Measurements from ENCODE around the gene C20orf96. TPM values are rescaled to one million over a fixed set of nuclear protein-coding genes. Genes with fewer than 3 reads are reported as not detected.

C20orf96 gene
- polyA plus RNA-seq, 1 donor from 2014 or later: 10.9 TPM

DNA sequence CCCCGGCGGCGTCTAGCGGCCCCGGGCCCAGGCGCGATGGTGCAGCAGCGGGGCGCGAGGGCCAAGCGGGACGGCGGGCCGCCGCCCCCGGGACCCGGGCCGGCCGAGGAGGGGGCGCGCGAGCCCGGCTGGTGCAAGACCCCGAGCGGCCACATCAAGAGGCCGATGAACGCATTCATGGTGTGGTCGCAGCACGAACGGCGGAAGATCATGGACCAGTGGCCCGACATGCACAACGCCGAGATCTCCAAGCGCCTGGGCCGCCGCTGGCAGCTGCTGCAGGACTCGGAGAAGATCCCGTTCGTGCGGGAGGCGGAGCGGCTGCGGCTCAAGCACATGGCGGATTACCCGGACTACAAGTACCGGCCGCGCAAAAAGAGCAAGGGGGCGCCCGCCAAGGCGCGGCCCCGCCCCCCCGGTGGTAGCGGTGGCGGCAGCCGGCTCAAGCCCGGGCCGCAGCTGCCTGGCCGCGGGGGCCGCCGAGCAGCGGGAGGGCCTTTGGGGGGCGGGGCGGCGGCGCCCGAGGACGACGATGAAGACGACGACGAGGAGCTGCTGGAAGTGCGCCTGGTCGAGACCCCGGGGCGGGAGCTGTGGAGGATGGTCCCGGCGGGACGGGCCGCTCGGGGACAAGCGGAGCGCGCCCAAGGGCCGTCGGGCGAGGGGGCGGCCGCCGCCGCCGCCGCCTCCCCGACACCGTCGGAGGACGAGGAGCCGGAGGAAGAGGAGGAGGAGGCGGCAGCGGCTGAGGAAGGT lies 35.5 kb upstream of the C20orf96 start:
- peak overlapping the region; percentile 98 for H3K4me3 ChIP-seq (ENCODE audit: low read length)
- H3K9me3 ChIP-seq (ENCODE audit: low read length): no peaks in the 10 kb centered on the region
- no peak overlapping the region for H2AFZ ChIP-seq (ENCODE audit: low read depth, low read length)
- TF ChIP-seq SMC3 (conservative IDR thresholded peaks at IDR 0.05; ENCODE audit: poor library complexity) (peak; percentile 9), TAF1 (IDR thresholded peaks at IDR 0.05; ENCODE audit: low read depth) (no peak), MXI1 (conservative IDR thresholded peaks at IDR 0.05; ENCODE audit: poor library complexity, severe bottlenecking) (peak; percentile 73)
- H3K4me2 ChIP-seq (ENCODE audit: low read length): no peak overlapping the region
- H3K36me3 ChIP-seq (ENCODE audit: insufficient read depth, low read length): no peaks in the 10 kb centered on the region
- H3K27me3 ChIP-seq (ENCODE audit: insufficient read depth, low read depth, low read length): no peaks in the 10 kb centered on the region
- peak overlapping the region; percentile 94 for H3K9ac ChIP-seq (ENCODE audit: low read length)
- peaks cover 13% of the 10 kb centered on the region for H3F3A ChIP-seq (ENCODE audit: insufficient read depth, low read length, poor library complexity, severe bottlenecking)
- peaks cover 17% of the 10 kb centered on the region for H3K79me2 ChIP-seq (replicated peaks; ENCODE audit: insufficient read depth, low read length)
- H4K20me1 ChIP-seq (ENCODE audit: insufficient read depth): peaks cover 17% of the 10 kb centered on the region
- no peaks in the 10 kb centered on the region for H3K9me2 ChIP-seq (ENCODE audit: insufficient read depth, low read length)
- H3K27ac ChIP-seq (ENCODE audit: low read length): peak overlapping the region; percentile 91

DNA sequence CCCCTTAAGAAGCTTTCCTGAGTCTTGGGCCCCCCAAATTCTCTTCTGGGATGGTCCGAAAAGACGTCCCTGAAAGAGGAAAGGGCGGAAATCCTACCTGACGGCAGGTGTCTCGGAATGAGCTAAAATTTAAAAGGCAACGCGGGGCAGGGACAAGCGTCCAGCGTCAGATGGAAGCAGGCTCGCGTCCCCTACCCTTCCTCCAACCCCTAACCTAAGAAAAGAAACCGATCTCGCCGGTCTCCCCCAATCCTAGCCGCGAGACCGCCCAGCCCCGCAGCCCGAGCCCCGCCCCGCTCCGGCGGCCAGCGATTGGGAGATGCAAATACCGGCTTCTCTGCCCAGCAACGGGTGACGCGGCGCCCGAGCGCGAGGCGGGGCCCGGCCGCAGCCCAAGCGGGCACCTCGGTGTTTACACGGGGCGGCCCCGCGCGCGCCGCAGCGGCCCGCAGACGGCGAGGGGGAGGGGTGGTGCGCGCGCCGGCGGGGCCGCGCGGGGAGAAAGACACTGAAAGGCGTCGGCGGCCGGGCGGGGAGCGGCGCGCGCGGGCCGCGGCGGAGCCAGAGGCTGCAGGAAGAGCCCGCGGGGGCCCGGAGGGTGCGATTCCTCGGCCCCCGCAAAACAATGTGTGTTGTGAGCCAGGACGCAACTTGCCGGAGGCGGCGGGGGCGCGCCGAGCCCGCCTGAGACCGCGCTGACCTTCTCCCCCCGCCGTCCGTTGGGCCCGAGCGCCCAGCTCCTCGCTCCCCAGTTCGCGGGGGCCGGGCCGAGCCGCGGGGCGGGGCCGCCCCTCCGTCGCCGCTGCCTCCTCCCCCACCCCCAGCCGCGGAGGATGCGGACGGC lies 34.7 kb upstream of the C20orf96 start, which contains the start of gene SOX12:
TSS of gene SOX12 (plus strand) at position 508 of the 844 bp plus-strand sequence. CDS start 373 bp downstream, outside the sequence.
- TF ChIP-seq EP300 (conservative IDR thresholded peaks at IDR 0.05; ENCODE audit: poor library complexity, severe bottlenecking) (peak; percentile 88), SMC3 (conservative IDR thresholded peaks at IDR 0.05; ENCODE audit: poor library complexity) (peak; percentile 13), RAD21 (conservative IDR thresholded peaks at IDR 0.05) (no peak), TAF1 (IDR thresholded peaks at IDR 0.05; ENCODE audit: low read depth) (peak; percentile 46), POLR2AphosphoS5 (IDR thresholded peaks at IDR 0.05) (peak; percentile 75)
- TF ChIP-seq, protein P1, sequence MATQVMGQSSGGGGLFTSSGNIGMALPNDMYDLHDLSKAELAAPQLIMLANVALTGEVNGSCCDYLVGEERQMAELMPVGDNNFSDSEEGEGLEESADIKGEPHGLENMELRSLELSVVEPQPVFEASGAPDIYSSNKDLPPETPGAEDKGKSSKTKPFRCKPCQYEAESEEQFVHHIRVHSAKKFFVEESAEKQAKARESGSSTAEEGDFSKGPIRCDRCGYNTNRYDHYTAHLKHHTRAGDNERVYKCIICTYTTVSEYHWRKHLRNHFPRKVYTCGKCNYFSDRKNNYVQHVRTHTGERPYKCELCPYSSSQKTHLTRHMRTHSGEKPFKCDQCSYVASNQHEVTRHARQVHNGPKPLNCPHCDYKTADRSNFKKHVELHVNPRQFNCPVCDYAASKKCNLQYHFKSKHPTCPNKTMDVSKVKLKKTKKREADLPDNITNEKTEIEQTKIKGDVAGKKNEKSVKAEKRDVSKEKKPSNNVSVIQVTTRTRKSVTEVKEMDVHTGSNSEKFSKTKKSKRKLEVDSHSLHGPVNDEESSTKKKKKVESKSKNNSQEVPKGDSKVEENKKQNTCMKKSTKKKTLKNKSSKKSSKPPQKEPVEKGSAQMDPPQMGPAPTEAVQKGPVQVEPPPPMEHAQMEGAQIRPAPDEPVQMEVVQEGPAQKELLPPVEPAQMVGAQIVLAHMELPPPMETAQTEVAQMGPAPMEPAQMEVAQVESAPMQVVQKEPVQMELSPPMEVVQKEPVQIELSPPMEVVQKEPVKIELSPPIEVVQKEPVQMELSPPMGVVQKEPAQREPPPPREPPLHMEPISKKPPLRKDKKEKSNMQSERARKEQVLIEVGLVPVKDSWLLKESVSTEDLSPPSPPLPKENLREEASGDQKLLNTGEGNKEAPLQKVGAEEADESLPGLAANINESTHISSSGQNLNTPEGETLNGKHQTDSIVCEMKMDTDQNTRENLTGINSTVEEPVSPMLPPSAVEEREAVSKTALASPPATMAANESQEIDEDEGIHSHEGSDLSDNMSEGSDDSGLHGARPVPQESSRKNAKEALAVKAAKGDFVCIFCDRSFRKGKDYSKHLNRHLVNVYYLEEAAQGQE (IDR thresholded peaks at IDR 0.05; ENCODE audit: borderline replicate concordance): no peak
- TF ChIP-seq, protein P2, sequence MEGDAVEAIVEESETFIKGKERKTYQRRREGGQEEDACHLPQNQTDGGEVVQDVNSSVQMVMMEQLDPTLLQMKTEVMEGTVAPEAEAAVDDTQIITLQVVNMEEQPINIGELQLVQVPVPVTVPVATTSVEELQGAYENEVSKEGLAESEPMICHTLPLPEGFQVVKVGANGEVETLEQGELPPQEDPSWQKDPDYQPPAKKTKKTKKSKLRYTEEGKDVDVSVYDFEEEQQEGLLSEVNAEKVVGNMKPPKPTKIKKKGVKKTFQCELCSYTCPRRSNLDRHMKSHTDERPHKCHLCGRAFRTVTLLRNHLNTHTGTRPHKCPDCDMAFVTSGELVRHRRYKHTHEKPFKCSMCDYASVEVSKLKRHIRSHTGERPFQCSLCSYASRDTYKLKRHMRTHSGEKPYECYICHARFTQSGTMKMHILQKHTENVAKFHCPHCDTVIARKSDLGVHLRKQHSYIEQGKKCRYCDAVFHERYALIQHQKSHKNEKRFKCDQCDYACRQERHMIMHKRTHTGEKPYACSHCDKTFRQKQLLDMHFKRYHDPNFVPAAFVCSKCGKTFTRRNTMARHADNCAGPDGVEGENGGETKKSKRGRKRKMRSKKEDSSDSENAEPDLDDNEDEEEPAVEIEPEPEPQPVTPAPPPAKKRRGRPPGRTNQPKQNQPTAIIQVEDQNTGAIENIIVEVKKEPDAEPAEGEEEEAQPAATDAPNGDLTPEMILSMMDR (IDR thresholded peaks at IDR 0.05; ENCODE audit: poor library complexity, severe bottlenecking): no peak
- H3K27me3 ChIP-seq (ENCODE audit: insufficient read depth, low read depth, low read length): no peaks in the 10 kb centered on the region
- H3K9me2 ChIP-seq (ENCODE audit: insufficient read depth, low read length): no peaks in the 10 kb centered on the region
- H3K79me2 ChIP-seq (replicated peaks; ENCODE audit: insufficient read depth, low read length): peaks cover 17% of the 10 kb centered on the region
- peak within 1 kb of the TSS; percentile 98 for H3K4me2 ChIP-seq (ENCODE audit: low read length)
- peak within 1 kb of the TSS; percentile 98 for H3K4me3 ChIP-seq (ENCODE audit: low read length)
- H3K9ac ChIP-seq (ENCODE audit: low read length): peak within 1 kb of the TSS; percentile 94
- H3K36me3 ChIP-seq (ENCODE audit: insufficient read depth, low read length): no peaks in the 10 kb centered on the region
- H3K9me3 ChIP-seq (ENCODE audit: low read length): no peaks in the 10 kb centered on the region
- peak within 1 kb of the TSS; percentile 91 for H3K27ac ChIP-seq (ENCODE audit: low read length)
- peaks cover 10% of the 10 kb centered on the region for H3F3A ChIP-seq (ENCODE audit: insufficient read depth, low read length, poor library complexity, severe bottlenecking)
- peaks cover 16% of the 10 kb centered on the region for H4K20me1 ChIP-seq (ENCODE audit: insufficient read depth)
- H2AFZ ChIP-seq (ENCODE audit: low read depth, low read length): peak within 1 kb of the TSS; percentile 41

All from neural cell (in vitro differentiated cells).